DND-41 (cell line): ENCODE measurements around the gene USP46.

Experiments used
- ATAC-seq: fragments of 200-7000 bp; cut with Tn5 transposase; 3 replicates; pipeline ENCODE4 v1.9.1; 2021; ENCODE audit warnings: low read depth; ENCODE audit not compliant: insufficient read depth
- DNase-seq: peaks from one replicate; pipeline ENCODE4 v3.0.0-alpha.2; 2020
- H2AFZ ChIP-seq: 2 replicates; pipeline ENCODE4 v1.6.0; 2012; ENCODE audit warnings: low read depth, low read length
- H3K27ac ChIP-seq: 2 replicates; pipeline ENCODE4 v1.5.1; 2012; ENCODE audit warnings: low read length, inconsistent platforms
- H3K27me3 ChIP-seq: fragments of 200-600 bp; sonication (generic); 2 replicates; pipeline ENCODE4 v1.6.0; 2012; ENCODE audit warnings: low read length, mild to moderate bottlenecking, inconsistent platforms; ENCODE audit not compliant: insufficient read depth, poor library complexity
- H3K36me3 ChIP-seq: 2 replicates; pipeline ENCODE4 v1.5.1; 2012; ENCODE audit warnings: low read length, inconsistent platforms; ENCODE audit not compliant: insufficient read depth
- H3K4me1 ChIP-seq: 2 replicates; pipeline ENCODE4 v1.5.1; 2012; ENCODE audit warnings: mild to moderate bottlenecking, low read length; ENCODE audit not compliant: insufficient read depth
- H3K4me2 ChIP-seq: 2 replicates; pipeline ENCODE4 v1.6.0; 2012; ENCODE audit warnings: mild to moderate bottlenecking, moderate library complexity, low read length, inconsistent platforms; ENCODE audit not compliant: insufficient read depth
- H3K4me3 ChIP-seq, 2 experiments: fragments of 200-600 bp in 1 of 2; shearing (Covaris generic) in 1 of 2; 2 replicates each; pipeline ENCODE4 v1.5.1; 2012 to 2016; ENCODE audit warnings: inconsistent platforms in 2 of 2, low read length in 2 of 2, mild to moderate bottlenecking in 2 of 2, low read depth in 1 of 2, moderate library complexity in 1 of 2
- H3K79me2 ChIP-seq: 2 replicates; pipeline ENCODE4 v1.6.0; 2012; ENCODE audit warnings: low read length, inconsistent platforms; ENCODE audit not compliant: insufficient read depth
- H3K9ac ChIP-seq: 2 replicates; pipeline ENCODE4 v1.6.0; 2012; ENCODE audit warnings: low read depth, mild to moderate bottlenecking, inconsistent platforms, low read length, moderate library complexity
- H3K9me3 ChIP-seq: 2 replicates; pipeline ENCODE4 v1.5.1; 2012; ENCODE audit warnings: low read length, moderate library complexity, mild to moderate bottlenecking, inconsistent platforms; ENCODE audit not compliant: insufficient read depth, severe bottlenecking
- H4K20me1 ChIP-seq: 2 replicates; pipeline ENCODE4 v1.6.0; 2012; ENCODE audit warnings: low read length; ENCODE audit not compliant: insufficient read depth
- CTCF ChIP-seq: IDR thresholded peaks from 2 replicates; pipeline ENCODE4 v1.5.1; 2012; ENCODE audit warnings: borderline replicate concordance, low read length, moderate library complexity, mild to moderate bottlenecking; ENCODE audit not compliant: poor library complexity, severe bottlenecking; ENCODE audit errors: extremely low read depth
- EZH2 ChIP-seq: IDR thresholded peaks from 3 replicates; pipeline ENCODE4 v1.6.1; 2012; ENCODE audit warnings: borderline replicate concordance, low read depth, mild to moderate bottlenecking, moderate library complexity, low read length, inconsistent platforms; ENCODE audit not compliant: severe bottlenecking

Gene USP46

GRCh38 chr4:52554612-52555355 lies 104.3 kb downstream of the USP46 start:
- TF ChIP-seq EZH2 = no peak
- TF ChIP-seq CTCF = no peak
- H4K20me1 ChIP-seq = no peaks in the 10 kb centered on the region
- H3K27ac ChIP-seq = no peak overlapping the region
- no peaks in the 10 kb centered on the region for H3K79me2 ChIP-seq
- H3K4me2 ChIP-seq = no peak overlapping the region
- DNase-seq = no peak
- no peaks in the 10 kb centered on the region for H3K27me3 ChIP-seq
- no peaks in the 10 kb centered on the region for H3K36me3 ChIP-seq
- H2AFZ ChIP-seq = no peak overlapping the region
- H3K9me3 ChIP-seq = no peaks in the 10 kb centered on the region
- H3K4me3 ChIP-seq = no peak overlapping the region
- H3K9ac ChIP-seq = no peak overlapping the region
- no peaks in the 10 kb centered on the region for H3K4me1 ChIP-seq
- no peak for ATAC-seq

GRCh38 chr4:52552778-52553177 lies 106.3 kb downstream of the USP46 start:
- H3K27me3 ChIP-seq = no peaks in the 10 kb centered on the region
- no peak overlapping the region for H3K27ac ChIP-seq
- no peak overlapping the region for H3K4me2 ChIP-seq
- H3K36me3 ChIP-seq = no peaks in the 10 kb centered on the region
- TF ChIP-seq EZH2 (no peak), CTCF (no peak)
- H3K79me2 ChIP-seq = no peaks in the 10 kb centered on the region
- DNase-seq (no peak), ATAC-seq (no peak)
- H3K9me3 ChIP-seq = no peaks in the 10 kb centered on the region
- H4K20me1 ChIP-seq = no peaks in the 10 kb centered on the region
- H3K9ac ChIP-seq = no peak overlapping the region
- no peaks in the 10 kb centered on the region for H3K4me1 ChIP-seq
- no peak overlapping the region for H3K4me3 ChIP-seq
- H2AFZ ChIP-seq = no peak overlapping the region

GRCh38 chr4:52551487-52551886 lies 107.6 kb downstream of the USP46 start:
- no peaks in the 10 kb centered on the region for H3K27me3 ChIP-seq

More at GRCh38 chr4:52551487-52551886, 107.6 kb downstream of the USP46 start:
- TF ChIP-seq EZH2 (no peak), CTCF (no peak)
- Histone ChIP-seq H3K4me3 (no peak overlapping the region), H3K9me3 (no peaks in the 10 kb centered on the region), H2AFZ (no peak overlapping the region), H3K4me1 (no peaks in the 10 kb centered on the region), H4K20me1 (no peaks in the 10 kb centered on the region), H3K9ac (no peak overlapping the region), H3K36me3 (no peaks in the 10 kb centered on the region), H3K27ac (no peak overlapping the region), H3K79me2 (no peaks in the 10 kb centered on the region), H3K4me2 (no peak overlapping the region)
- DNase-seq (no peak), ATAC-seq (no peak)
